HCT116 (cell line): ENCODE data around the gene SLC9A6. TPM values are rescaled to one million over a fixed set of nuclear protein-coding genes. Genes with fewer than 3 reads are reported as not detected.

Experiments used
- ATAC-seq: fragments of 200-7000 bp; cut with Tn5 transposase; 2 replicates; pipeline ENCODE4 v1.9.1; 2020; ENCODE audit warnings: mild to moderate bottlenecking, moderate library complexity
- BruUV-seq: library from RNA; stranded (reverse); fragments of 400-500 nt; replicated peaks from 2 replicates; lab custom pipeline; 2021; lab: Mats Ljungman, UMichigan
- CTCF ChIA-PET: fragments of 300-600 bp; sonication (Branson Sonifier 250); formaldehyde crosslinking; loops from one replicate; lab custom pipeline; 2021; ENCODE audit warnings: antibody characterized with exemption; lab: Charles Lee
- POLR2A ChIA-PET: fragments of 300-600, 350-600 bp; sonication (Branson Sonifier 250); formaldehyde crosslinking; loops from one replicate; lab custom pipeline; 2021; ENCODE audit warnings: antibody characterized with exemption; lab: Charles Lee
- RAD21 ChIA-PET, 2 experiments: fragments of 300-600 bp; sonication (Branson Sonifier 250); formaldehyde crosslinking; loops; one replicate each; lab custom pipeline; 2023; ENCODE audit warnings: low total read pairs in 2 of 2; ENCODE audit not compliant: uncharacterized antibody in 2 of 2, unreplicated experiment in 2 of 2, low non-redundant PET in 1 of 2; lab: Charles Lee
- DNase-seq: peaks from one replicate; pipeline ENCODE4 v3.0.0-alpha.2; 2010; ENCODE audit warnings: low read depth, low spot score
- H2AFZ ChIP-seq: fragments of 200-600 bp; shearing (Covaris generic), sonication (generic); 2 replicates; pipeline ENCODE4 v1.6.1; 2017; ENCODE audit warnings: low read depth, mixed run types, mixed read lengths, antibody characterized with exemption, low read length; ENCODE audit not compliant: poor library complexity, severe bottlenecking
- H3K27ac ChIP-seq: 2 replicates; pipeline ENCODE4 v1.5.1; 2012; ENCODE audit warnings: low read depth, low read length
- H3K27me3 ChIP-seq: fragments of 200-600 bp; sonication (generic); 2 replicates; pipeline ENCODE4 v1.6.1; 2016; ENCODE audit warnings: mixed run types, low read length, mixed read lengths; ENCODE audit not compliant: insufficient read depth
- H3K36me3 ChIP-seq, 2 experiments: fragments of 200-500 bp in 1 of 2; fragments of 200-600 bp in 1 of 2; sonication (Bioruptor generic) in 1 of 2; sonication (generic) in 1 of 2; 2 replicates each; pipeline versions ENCODE4 v1.5.1 to v1.6.1; 2014 to 2016; ENCODE audit warnings: low read length in 2 of 2, inconsistent platforms in 1 of 2, mixed read lengths in 1 of 2, mixed run types in 1 of 2; ENCODE audit not compliant: insufficient read depth in 2 of 2, control insufficient read depth in 1 of 2
- H3K4me1 ChIP-seq, 2 experiments: fragments of 200-600 bp in 1 of 2; sonication (generic) in 1 of 2; 2 replicates each; pipeline versions ENCODE4 v1.5.1 to v1.6.1; 2012 to 2017; ENCODE audit warnings: low read length in 2 of 2, inconsistent platforms in 1 of 2, mild to moderate bottlenecking in 1 of 2, mixed read lengths in 1 of 2, mixed run types in 1 of 2, moderate library complexity in 1 of 2; ENCODE audit not compliant: insufficient read depth in 2 of 2, control insufficient read depth in 1 of 2
- H3K4me2 ChIP-seq: fragments of 200-600 bp; sonication (generic); 2 replicates; pipeline ENCODE4 v1.6.1; 2017; ENCODE audit warnings: mixed run types, low read length, mixed read lengths
- H3K4me3 ChIP-seq, 2 experiments: fragments of 200-600 bp in 1 of 2; sonication (generic) in 1 of 2; replicated peaks in 1 of 2; 2 replicates each; pipeline ENCODE4 v1.5.1; 2011 to 2016; ENCODE audit warnings: low read length in 2 of 2, control low read depth in 1 of 2, low read depth in 1 of 2, mild to moderate bottlenecking in 1 of 2, mixed read lengths in 1 of 2, mixed run types in 1 of 2
- H3K79me2 ChIP-seq: fragments of 200-600 bp; sonication (generic); 2 replicates; pipeline ENCODE4 v1.6.1; 2017; ENCODE audit warnings: mild to moderate bottlenecking, mixed run types, low read length, moderate library complexity, mixed read lengths; ENCODE audit not compliant: insufficient read depth
- H3K9ac ChIP-seq: fragments of 200-600 bp; sonication (generic); 2 replicates; pipeline ENCODE4 v1.6.1; 2016; ENCODE audit warnings: low read length, mixed read lengths
- H3K9me2 ChIP-seq: fragments of 200-600 bp; sonication (generic), shearing (Covaris generic); 2 replicates; pipeline ENCODE4 v1.6.1; 2017; ENCODE audit warnings: mixed run types, mild to moderate bottlenecking, moderate library complexity; ENCODE audit not compliant: insufficient read depth
- H3K9me3 ChIP-seq, 2 experiments: fragments of 200-500 bp in 1 of 2; fragments of 200-600 bp in 1 of 2; sonication (Bioruptor generic) in 1 of 2; sonication (generic) in 1 of 2; 2 replicates each; pipeline ENCODE4 v1.6.1; 2014 to 2017; ENCODE audit warnings: low read length in 2 of 2, mixed read lengths in 2 of 2, inconsistent platforms in 1 of 2, low read depth in 1 of 2, mild to moderate bottlenecking in 1 of 2, mixed run types in 1 of 2, moderate library complexity in 1 of 2; ENCODE audit not compliant: control insufficient read depth in 1 of 2, insufficient read depth in 1 of 2
- H4K20me1 ChIP-seq: fragments of 200-600 bp; sonication (generic), shearing (Covaris generic); 2 replicates; pipeline ENCODE4 v1.6.1; 2017; ENCODE audit warnings: mixed run types, mild to moderate bottlenecking, moderate library complexity; ENCODE audit not compliant: insufficient read depth
- CEBPB ChIP-seq: IDR thresholded peaks from 2 replicates; pipeline ENCODE4 v1.6.1; 2012; ENCODE audit warnings: low read depth
- EGR1 ChIP-seq: IDR thresholded peaks from 2 replicates; pipeline ENCODE4 v1.6.1; 2012; ENCODE audit warnings: low read depth
- EZH2 ChIP-seq: fragments of 200-600 bp; sonication (generic); IDR thresholded peaks from 2 replicates; pipeline ENCODE4 v1.6.1; 2017; ENCODE audit warnings: antibody characterized with exemption, mixed run types
- FOSL1 ChIP-seq: IDR thresholded peaks from 2 replicates; pipeline ENCODE4 v1.6.1; 2012; ENCODE audit warnings: low read depth
- POLR2A ChIP-seq: IDR thresholded peaks from 2 replicates; pipeline ENCODE4 v1.7.0; 2011; ENCODE audit warnings: borderline replicate concordance; ENCODE audit not compliant: insufficient read depth, insufficient read length; ENCODE audit errors: extremely low read depth
- POLR2AphosphoS5 ChIP-seq: IDR thresholded peaks from 2 replicates; pipeline ENCODE4 v1.6.1; 2011; ENCODE audit warnings: mild to moderate bottlenecking, low read depth, low read length, moderate library complexity
- RAD21 ChIP-seq: IDR thresholded peaks from 2 replicates; pipeline ENCODE4 v1.6.1; 2012; ENCODE audit warnings: low read depth, mild to moderate bottlenecking
- SP1 ChIP-seq: IDR thresholded peaks from 2 replicates; pipeline ENCODE4 v1.6.1; 2012; ENCODE audit warnings: low read depth
- TCF7L2 ChIP-seq: IDR thresholded peaks from 2 replicates; pipeline ENCODE4 v1.7.0; 2011; ENCODE audit warnings: borderline replicate concordance, inconsistent platforms; ENCODE audit not compliant: insufficient read depth, insufficient read length; ENCODE audit errors: extremely low read depth
- ZFX ChIP-seq: fragments of 450-650 bp; IDR thresholded peaks from 2 replicates; pipeline ENCODE4 v1.6.1; 2017
- intact Hi-C: fragments of 100-400 bp; cut with micrococcal nuclease; formaldehyde crosslinking; loops from 2 replicates; pipeline ENCODE4 v1.10.0; 2022
- total RNA-seq: library from RNA; stranded (reverse); gene quantifications from one replicate; pipeline ENCODE4 v1.2.1, GENCODE V29; 2021; ENCODE audit not compliant: unreplicated experiment
- TF ChIP-seq, protein P1 (sequence below): IDR thresholded peaks from 2 replicates; pipeline ENCODE4 v1.6.1; 2011; ENCODE audit warnings: mild to moderate bottlenecking, low read length, moderate library complexity; ENCODE audit not compliant: insufficient replicate concordance; ENCODE audit errors: extremely low read depth
- TF ChIP-seq, protein P2 (sequence below): IDR thresholded peaks from 2 replicates; pipeline ENCODE4 v1.6.1; 2012
- TF ChIP-seq, protein P3 (sequence below): IDR thresholded peaks from 2 replicates; pipeline ENCODE4 v1.6.1; 2012; ENCODE audit warnings: low read depth

SLC9A6 gene
- total RNA-seq, 1 experiment from 2014 or later: 10.8 TPM

DNA sequence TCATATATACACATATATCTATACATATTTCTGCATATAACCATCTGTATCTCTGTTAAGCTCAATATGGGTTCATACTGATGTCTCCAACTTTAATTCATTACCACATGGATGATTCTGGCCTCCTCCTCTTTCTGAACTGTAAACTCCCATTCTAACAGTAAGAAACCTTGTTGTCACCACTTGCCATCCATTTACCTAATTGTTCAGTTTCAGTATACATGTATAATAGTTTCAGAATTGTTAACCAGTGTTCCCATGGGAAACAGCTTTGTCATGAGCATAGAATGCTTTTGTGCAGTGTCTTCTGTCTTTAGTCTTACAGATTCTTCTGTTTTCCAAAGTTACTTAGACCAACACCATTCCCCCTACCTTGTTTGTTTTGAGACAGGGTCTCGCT lies 35.9 kb downstream of the SLC9A6 start:
- Histone ChIP-seq H3K4me3 (no peak overlapping the region), H3K4me2 (no peak overlapping the region), H3K9me2 (no peaks in the 10 kb centered on the region), H3K27me3 (no peaks in the 10 kb centered on the region), H3K27ac (no peak overlapping the region), H3K79me2 (no peaks in the 10 kb centered on the region), H4K20me1 (no peaks in the 10 kb centered on the region), H3K9me3 (no peaks in the 10 kb centered on the region), H3K36me3 (no peaks in the 10 kb centered on the region), H2AFZ (no peak overlapping the region), H3K9ac (no peak overlapping the region), H3K4me1 (no peaks in the 10 kb centered on the region)
- DNase-seq: no peak
- intact Hi-C loops: no loop called here
- ChIA-PET CTCF (no interaction called here), POLR2A (no interaction called here), RAD21 (no interaction called here)
- BruUV-seq: no TSS peak
- TF ChIP-seq, protein P1, sequence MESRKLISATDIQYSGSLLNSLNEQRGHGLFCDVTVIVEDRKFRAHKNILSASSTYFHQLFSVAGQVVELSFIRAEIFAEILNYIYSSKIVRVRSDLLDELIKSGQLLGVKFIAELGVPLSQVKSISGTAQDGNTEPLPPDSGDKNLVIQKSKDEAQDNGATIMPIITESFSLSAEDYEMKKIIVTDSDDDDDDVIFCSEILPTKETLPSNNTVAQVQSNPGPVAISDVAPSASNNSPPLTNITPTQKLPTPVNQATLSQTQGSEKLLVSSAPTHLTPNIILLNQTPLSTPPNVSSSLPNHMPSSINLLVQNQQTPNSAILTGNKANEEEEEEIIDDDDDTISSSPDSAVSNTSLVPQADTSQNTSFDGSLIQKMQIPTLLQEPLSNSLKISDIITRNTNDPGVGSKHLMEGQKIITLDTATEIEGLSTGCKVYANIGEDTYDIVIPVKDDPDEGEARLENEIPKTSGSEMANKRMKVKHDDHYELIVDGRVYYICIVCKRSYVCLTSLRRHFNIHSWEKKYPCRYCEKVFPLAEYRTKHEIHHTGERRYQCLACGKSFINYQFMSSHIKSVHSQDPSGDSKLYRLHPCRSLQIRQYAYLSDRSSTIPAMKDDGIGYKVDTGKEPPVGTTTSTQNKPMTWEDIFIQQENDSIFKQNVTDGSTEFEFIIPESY: no peak
- no peak for TF ChIP-seq FOSL1
- TF ChIP-seq, protein P2, sequence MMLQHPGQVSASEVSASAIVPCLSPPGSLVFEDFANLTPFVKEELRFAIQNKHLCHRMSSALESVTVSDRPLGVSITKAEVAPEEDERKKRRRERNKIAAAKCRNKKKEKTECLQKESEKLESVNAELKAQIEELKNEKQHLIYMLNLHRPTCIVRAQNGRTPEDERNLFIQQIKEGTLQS: no peak
- TF ChIP-seq TCF7L2: no peak
- no peak for TF ChIP-seq SP1
- TF ChIP-seq POLR2AphosphoS5: no peak
- TF ChIP-seq CEBPB: no peak
- TF ChIP-seq EZH2: no peak
- TF ChIP-seq, protein P3, sequence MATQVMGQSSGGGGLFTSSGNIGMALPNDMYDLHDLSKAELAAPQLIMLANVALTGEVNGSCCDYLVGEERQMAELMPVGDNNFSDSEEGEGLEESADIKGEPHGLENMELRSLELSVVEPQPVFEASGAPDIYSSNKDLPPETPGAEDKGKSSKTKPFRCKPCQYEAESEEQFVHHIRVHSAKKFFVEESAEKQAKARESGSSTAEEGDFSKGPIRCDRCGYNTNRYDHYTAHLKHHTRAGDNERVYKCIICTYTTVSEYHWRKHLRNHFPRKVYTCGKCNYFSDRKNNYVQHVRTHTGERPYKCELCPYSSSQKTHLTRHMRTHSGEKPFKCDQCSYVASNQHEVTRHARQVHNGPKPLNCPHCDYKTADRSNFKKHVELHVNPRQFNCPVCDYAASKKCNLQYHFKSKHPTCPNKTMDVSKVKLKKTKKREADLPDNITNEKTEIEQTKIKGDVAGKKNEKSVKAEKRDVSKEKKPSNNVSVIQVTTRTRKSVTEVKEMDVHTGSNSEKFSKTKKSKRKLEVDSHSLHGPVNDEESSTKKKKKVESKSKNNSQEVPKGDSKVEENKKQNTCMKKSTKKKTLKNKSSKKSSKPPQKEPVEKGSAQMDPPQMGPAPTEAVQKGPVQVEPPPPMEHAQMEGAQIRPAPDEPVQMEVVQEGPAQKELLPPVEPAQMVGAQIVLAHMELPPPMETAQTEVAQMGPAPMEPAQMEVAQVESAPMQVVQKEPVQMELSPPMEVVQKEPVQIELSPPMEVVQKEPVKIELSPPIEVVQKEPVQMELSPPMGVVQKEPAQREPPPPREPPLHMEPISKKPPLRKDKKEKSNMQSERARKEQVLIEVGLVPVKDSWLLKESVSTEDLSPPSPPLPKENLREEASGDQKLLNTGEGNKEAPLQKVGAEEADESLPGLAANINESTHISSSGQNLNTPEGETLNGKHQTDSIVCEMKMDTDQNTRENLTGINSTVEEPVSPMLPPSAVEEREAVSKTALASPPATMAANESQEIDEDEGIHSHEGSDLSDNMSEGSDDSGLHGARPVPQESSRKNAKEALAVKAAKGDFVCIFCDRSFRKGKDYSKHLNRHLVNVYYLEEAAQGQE: no peak
- no peak for TF ChIP-seq RAD21
- no peak for TF ChIP-seq POLR2A
- TF ChIP-seq ZFX: no peak
- TF ChIP-seq EGR1: no peak
- no peak for ATAC-seq
